ENCODE measurements around the gene AURKAIP1. TPM values are rescaled to one million over a fixed set of nuclear protein-coding genes. Genes with fewer than 3 reads are reported as not detected.
A peak's percentile ranks its signal among the peaks of the same experiment; 100 is the strongest.

The AURKAIP1 gene
- total RNA-seq, 4 donors from 2014 or later, result 122 to 172 (median 134) TPM

DNA sequence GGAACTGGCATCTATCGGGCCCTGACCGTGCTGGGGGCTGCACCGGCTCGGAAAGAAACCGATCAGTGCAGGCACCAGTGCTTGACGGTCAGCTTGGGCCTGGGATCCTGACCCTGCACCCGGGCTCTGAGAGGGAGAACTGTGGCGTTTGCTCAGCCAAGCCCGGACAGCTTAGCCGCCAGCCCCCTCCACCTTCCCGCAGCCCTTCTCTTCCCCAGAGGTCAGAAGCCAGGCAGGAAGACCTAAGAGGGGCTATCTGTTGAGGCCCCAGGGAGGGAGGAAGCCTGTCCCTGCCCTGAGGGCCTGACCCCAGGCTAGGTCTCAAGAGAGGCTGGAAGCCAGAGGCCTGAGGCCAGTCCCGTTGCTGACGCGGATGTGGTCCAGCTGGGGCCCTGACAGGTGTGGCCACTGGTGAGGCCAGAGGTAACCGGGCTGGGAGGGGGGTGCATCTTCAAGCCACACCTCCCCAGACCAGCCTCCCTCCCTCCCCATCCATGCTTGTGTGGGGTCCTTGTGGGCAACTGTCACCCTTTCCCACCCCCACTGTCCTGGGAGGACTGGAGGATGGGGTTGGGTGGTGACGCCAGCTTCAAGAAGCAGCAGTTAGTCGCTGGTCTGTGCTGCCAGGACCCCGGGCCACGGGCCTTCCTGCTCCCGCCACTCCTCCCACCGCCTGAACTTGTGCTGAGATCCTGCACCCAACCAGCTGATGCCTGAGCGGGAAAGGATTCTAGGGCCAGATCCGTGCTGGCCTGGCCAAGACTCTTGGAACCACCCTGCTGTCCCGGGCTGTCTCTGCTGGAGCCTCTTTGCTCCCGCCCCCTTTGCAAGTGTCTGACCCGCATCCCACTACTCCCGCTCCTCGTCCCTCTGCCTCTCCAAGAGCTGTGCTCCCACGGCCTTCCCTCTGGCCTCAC lies 23.2 kb downstream of the AURKAIP1 start:
- Histone ChIP-seq H3K36me3 (peaks cover 0 to 8% (median 0%) of the 10 kb centered on the region in 3 donors), H3K27me3 (peaks cover 0 to 10% of the 10 kb centered on the region in 2 donors), H3K4me1 (peaks cover 2 to 71% (median 28%) of the 10 kb centered on the region in 4 donors), H3K4me3 (no peak overlapping the region), H3K9me3 (no peaks in the 10 kb centered on the region), H3K27ac (peak overlapping the region in 3 of 4 donors; percentile 12 to 53 (median 52))
- DNase-seq, result no peak
- no peak for TF ChIP-seq POLR2A (IDR thresholded peaks at IDR 0.05)
- TF ChIP-seq, protein P1, sequence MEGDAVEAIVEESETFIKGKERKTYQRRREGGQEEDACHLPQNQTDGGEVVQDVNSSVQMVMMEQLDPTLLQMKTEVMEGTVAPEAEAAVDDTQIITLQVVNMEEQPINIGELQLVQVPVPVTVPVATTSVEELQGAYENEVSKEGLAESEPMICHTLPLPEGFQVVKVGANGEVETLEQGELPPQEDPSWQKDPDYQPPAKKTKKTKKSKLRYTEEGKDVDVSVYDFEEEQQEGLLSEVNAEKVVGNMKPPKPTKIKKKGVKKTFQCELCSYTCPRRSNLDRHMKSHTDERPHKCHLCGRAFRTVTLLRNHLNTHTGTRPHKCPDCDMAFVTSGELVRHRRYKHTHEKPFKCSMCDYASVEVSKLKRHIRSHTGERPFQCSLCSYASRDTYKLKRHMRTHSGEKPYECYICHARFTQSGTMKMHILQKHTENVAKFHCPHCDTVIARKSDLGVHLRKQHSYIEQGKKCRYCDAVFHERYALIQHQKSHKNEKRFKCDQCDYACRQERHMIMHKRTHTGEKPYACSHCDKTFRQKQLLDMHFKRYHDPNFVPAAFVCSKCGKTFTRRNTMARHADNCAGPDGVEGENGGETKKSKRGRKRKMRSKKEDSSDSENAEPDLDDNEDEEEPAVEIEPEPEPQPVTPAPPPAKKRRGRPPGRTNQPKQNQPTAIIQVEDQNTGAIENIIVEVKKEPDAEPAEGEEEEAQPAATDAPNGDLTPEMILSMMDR (IDR thresholded peaks at IDR 0.05), result no peak

GRCh38 chr1:1349256-1350012 lies 25.6 kb downstream of the AURKAIP1 start, which contains the start of gene DVL1:
Gene DVL1, minus strand, starts transcription at chr1:1349418. Its CDS starts 353 bp downstream, at chr1:1349065.
- DNase-seq, result peak; percentile 66 to 82 (median 81)
- H3K9me3 ChIP-seq, result no peaks in the 10 kb centered on the region
- H3K27me3 ChIP-seq, result no peaks in the 10 kb centered on the region
- peaks cover 0 to 7% (median 0%) of the 10 kb centered on the region in 3 donors for H3K36me3 ChIP-seq
- H3K27ac ChIP-seq, result peak within 1 kb of the TSS; percentile 85 to 93 (median 91)
- TF ChIP-seq, protein P1 (IDR thresholded peaks at IDR 0.05), result peak; percentile 30 to 66 (median 52)
- TF ChIP-seq POLR2A (IDR thresholded peaks at IDR 0.05), result peak in 1 of 2 donors; percentile 63
- peak within 1 kb of the TSS; percentile 80 to 96 (median 90) for H3K4me3 ChIP-seq
- peaks cover 4 to 71% (median 19%) of the 10 kb centered on the region in 4 donors for H3K4me1 ChIP-seq

GRCh38 chr1:1348420-1349255 lies 26.4 kb downstream of the AURKAIP1 start:
- H3K4me1 ChIP-seq, result peaks cover 4 to 70% (median 17%) of the 10 kb centered on the region in 4 donors
- peak overlapping the region; percentile 58 to 93 (median 90) for H3K4me3 ChIP-seq
- DNase-seq, result no peak
- H3K36me3 ChIP-seq, result no peaks in the 10 kb centered on the region
- no peaks in the 10 kb centered on the region for H3K27me3 ChIP-seq
- peak overlapping the region; percentile 54 to 92 (median 72) for H3K27ac ChIP-seq
- no peaks in the 10 kb centered on the region for H3K9me3 ChIP-seq
- no peak for TF ChIP-seq POLR2A (IDR thresholded peaks at IDR 0.05)
- TF ChIP-seq, protein P1 (IDR thresholded peaks at IDR 0.05), result no peak

DNA sequence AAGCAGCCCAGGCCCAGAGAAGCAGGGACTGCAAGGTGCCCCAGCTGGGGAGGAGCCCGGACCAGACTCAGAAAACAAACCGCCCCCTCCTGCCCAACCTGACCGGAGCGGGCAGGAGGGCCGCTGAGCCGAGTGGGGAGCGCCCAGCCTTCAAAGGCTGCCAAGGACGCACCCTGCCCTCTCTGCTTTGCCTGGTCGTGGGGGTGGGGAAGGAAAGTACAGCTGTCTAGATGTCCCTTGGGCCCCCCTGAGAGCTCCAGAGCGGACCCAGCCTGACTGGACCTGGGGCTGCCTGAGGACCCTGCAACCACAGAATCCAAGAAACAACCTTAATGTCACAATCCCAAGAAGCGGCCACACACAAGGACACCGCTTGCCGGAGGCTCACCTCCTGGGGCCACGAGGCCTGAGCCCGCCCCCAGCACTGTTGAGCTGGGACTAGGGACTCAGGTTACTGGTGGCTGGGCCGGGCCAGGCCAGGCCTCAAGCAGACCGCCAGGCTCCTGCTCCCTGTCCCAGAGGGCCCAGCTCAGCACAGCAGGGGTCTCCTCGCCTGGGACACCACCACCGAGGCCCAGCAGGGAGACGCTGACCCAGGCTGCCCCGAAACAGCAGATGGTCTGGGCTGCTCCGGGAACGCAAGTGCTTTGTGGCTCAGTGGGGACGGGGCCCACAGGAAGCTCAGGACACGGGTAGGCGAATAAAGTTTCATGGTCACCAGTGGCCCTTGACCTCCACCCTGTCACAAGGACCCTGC lies 27.2 kb downstream of the AURKAIP1 start:
- Histone ChIP-seq H3K27ac (peak overlapping the region; percentile 54 to 92 (median 72)), H3K36me3 (no peaks in the 10 kb centered on the region), H3K4me3 (peak overlapping the region; percentile 58 to 93 (median 90)), H3K27me3 (no peaks in the 10 kb centered on the region), H3K9me3 (no peaks in the 10 kb centered on the region), H3K4me1 (peaks cover under 1 to 62% (median 13%) of the 10 kb centered on the region in 4 donors)
- TF ChIP-seq, protein P1 (IDR thresholded peaks at IDR 0.05), result no peak
- TF ChIP-seq POLR2A (IDR thresholded peaks at IDR 0.05), result no peak
- DNase-seq, result peak in 2 of 3 donors; percentile 72 to 81

Measured in Peyer's patch (tissue), 4 donors.